ENCODE measurements around the gene SLC12A8.

SLC12A8 gene

GRCh38 chr3:125053304-125053699 lies 159.2 kb downstream of the SLC12A8 start:
- Histone ChIP-seq H3K36me3 (ENCODE audit: control insufficient read depth in 5 of 5, insufficient read depth in 5 of 5, low read length in 5 of 5) (peaks cover 0 to 4% (median 0%) of the 10 kb centered on the region in 5 donors), H3K4me3 (ENCODE audit: low read depth in 1 of 5, low read length in 5 of 5) (peak overlapping the region in 3 of 5 donors; percentile 59 to 81 (median 79)), H3K9ac (ENCODE audit: low read length in 5 of 5) (peak overlapping the region in 1 of 5 donors; percentile 55), H3K27me3 (ENCODE audit: control insufficient read depth in 5 of 5, insufficient read depth in 4 of 5, low read length in 5 of 5) (no peaks in the 10 kb centered on the region), H3K4me1 (ENCODE audit: control insufficient read depth in 5 of 5, insufficient read depth in 5 of 5, low read length in 5 of 5) (peaks cover 8 to 71% (median 56%) of the 10 kb centered on the region in 5 donors), H3K27ac (ENCODE audit: low read depth, low read length) (peak overlapping the region; percentile 68), H3K9me3 (ENCODE audit: control insufficient read depth in 5 of 5, low read length in 5 of 5) (no peaks in the 10 kb centered on the region)

GRCh38 chr3:125052624-125053303 lies 159.8 kb downstream of the SLC12A8 start:
- Histone ChIP-seq H3K4me1 (ENCODE audit: control insufficient read depth in 5 of 5, insufficient read depth in 5 of 5, low read length in 5 of 5) (peaks cover 8 to 76% (median 56%) of the 10 kb centered on the region in 5 donors), H3K27ac (ENCODE audit: low read depth, low read length) (peak overlapping the region; percentile 68), H3K36me3 (ENCODE audit: control insufficient read depth in 5 of 5, insufficient read depth in 5 of 5, low read length in 5 of 5) (peaks cover 0 to 4% (median 0%) of the 10 kb centered on the region in 5 donors), H3K27me3 (ENCODE audit: control insufficient read depth in 5 of 5, insufficient read depth in 4 of 5, low read length in 5 of 5) (no peaks in the 10 kb centered on the region), H3K4me3 (ENCODE audit: low read depth in 1 of 5, low read length in 5 of 5) (peak overlapping the region; percentile 18 to 81 (median 46)), H3K9me3 (ENCODE audit: control insufficient read depth in 5 of 5, low read length in 5 of 5) (no peaks in the 10 kb centered on the region), H3K9ac (ENCODE audit: low read length in 5 of 5) (peak overlapping the region in 2 of 5 donors; percentile 40 to 55)

DNA sequence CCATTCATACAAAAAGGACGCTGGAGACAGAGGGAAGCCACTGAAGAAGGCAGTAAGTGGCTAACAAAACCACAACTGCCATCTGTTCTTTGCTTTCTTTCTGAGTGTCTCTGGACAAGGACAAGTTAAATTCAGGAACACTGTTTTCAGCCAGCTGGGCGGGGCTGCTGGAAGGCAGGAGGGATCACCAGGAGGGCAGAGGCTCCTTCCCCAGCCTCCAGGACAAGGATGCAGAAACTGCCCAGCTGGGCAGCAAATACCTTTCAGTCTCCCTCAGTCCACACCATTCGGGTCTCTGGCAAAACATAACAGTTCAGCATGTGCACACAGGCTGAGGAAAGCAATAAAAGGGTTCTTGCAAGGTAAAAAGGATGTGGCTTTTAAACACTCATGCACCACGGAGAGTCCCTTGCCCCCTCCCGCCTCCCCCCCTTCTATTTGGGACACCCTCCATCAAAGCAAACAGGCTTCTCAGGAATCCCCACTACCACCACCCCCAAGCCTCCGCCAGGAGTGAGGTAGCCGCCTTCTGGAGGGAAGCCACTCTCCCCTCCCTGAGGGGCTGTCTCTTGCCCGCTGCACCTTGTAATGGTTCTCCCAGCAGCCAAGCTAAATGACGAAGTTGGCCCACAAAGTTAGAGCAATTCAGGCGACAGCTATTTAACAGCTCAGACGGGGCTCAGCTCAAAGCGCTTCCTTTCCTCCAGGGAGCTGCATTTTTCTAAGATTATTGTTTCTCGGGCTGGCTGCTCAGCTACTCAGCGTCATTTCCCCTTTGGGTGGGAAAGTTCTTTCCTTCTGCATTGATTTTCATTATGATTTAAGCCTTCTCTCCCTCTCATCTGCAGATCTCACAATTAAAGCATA lies 160.6 kb downstream of the SLC12A8 start:
- peak overlapping the region; percentile 68 for H3K27ac ChIP-seq (ENCODE audit: low read depth, low read length)
- H3K4me3 ChIP-seq (ENCODE audit: low read depth in 1 of 5, low read length in 5 of 5), result peak overlapping the region; percentile 25 to 81 (median 46)
- H3K36me3 ChIP-seq (ENCODE audit: control insufficient read depth in 5 of 5, insufficient read depth in 5 of 5, low read length in 5 of 5), result peaks cover 0 to 6% (median 0%) of the 10 kb centered on the region in 5 donors
- H3K27me3 ChIP-seq (ENCODE audit: control insufficient read depth in 5 of 5, insufficient read depth in 4 of 5, low read length in 5 of 5), result no peaks in the 10 kb centered on the region
- H3K9ac ChIP-seq (ENCODE audit: low read length in 5 of 5), result peak overlapping the region in 2 of 5 donors; percentile 40 to 55
- no peaks in the 10 kb centered on the region for H3K9me3 ChIP-seq (ENCODE audit: control insufficient read depth in 5 of 5, low read length in 5 of 5)
- H3K4me1 ChIP-seq (ENCODE audit: control insufficient read depth in 5 of 5, insufficient read depth in 5 of 5, low read length in 5 of 5), result peaks cover 8 to 82% (median 56%) of the 10 kb centered on the region in 5 donors

GRCh38 chr3:125051205-125051604 lies 161.3 kb downstream of the SLC12A8 start:
- peak overlapping the region in 1 of 5 donors; percentile 25 for H3K9ac ChIP-seq (ENCODE audit: low read length in 5 of 5)
- H3K27ac ChIP-seq (ENCODE audit: low read depth, low read length), result peak overlapping the region; percentile 68
- H3K27me3 ChIP-seq (ENCODE audit: control insufficient read depth in 5 of 5, insufficient read depth in 4 of 5, low read length in 5 of 5), result no peaks in the 10 kb centered on the region
- H3K9me3 ChIP-seq (ENCODE audit: control insufficient read depth in 5 of 5, low read length in 5 of 5), result no peaks in the 10 kb centered on the region
- peaks cover 6 to 81% (median 50%) of the 10 kb centered on the region in 5 donors for H3K4me1 ChIP-seq (ENCODE audit: control insufficient read depth in 5 of 5, insufficient read depth in 5 of 5, low read length in 5 of 5)
- H3K36me3 ChIP-seq (ENCODE audit: control insufficient read depth in 5 of 5, insufficient read depth in 5 of 5, low read length in 5 of 5), result peaks cover 0 to 7% (median 0%) of the 10 kb centered on the region in 5 donors
- H3K4me3 ChIP-seq (ENCODE audit: low read depth in 1 of 5, low read length in 5 of 5), result peak overlapping the region in 1 of 5 donors; percentile 81

DNA sequence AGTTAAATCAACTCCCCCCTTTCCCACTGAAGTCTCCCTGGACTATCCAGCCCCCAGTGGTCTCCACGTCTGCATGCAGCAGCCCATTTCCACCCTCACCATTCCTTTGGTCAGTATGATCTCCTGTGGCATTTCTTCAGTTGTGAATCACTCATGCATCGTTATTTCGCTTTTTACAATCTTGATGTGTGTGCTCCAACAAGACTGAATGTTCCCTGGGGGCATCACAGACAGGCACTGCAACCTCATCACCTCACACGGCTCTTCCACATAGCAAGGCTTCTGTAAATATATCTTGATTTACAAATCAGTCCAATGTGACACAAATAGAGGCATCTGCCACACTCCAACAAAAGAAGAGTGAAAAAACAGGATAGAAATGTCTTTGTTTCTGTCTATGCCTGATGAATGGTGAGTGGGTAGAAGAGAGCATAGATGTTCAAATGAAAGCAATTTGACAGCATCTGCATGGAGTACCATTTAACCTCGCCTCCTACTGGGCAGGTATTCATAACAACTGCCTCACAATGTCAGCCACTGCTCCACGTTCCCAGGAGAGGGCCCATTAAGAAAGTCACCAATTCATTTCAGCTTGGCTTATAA lies 162.0 kb downstream of the SLC12A8 start:
- Histone ChIP-seq H3K4me3 (ENCODE audit: low read depth in 1 of 5, low read length in 5 of 5) (no peak overlapping the region), H3K4me1 (ENCODE audit: control insufficient read depth in 5 of 5, insufficient read depth in 5 of 5, low read length in 5 of 5) (peaks cover 7 to 86% (median 53%) of the 10 kb centered on the region in 5 donors), H3K27me3 (ENCODE audit: control insufficient read depth in 5 of 5, insufficient read depth in 4 of 5, low read length in 5 of 5) (no peaks in the 10 kb centered on the region), H3K27ac (ENCODE audit: low read depth, low read length) (peak overlapping the region; percentile 68), H3K9me3 (ENCODE audit: control insufficient read depth in 5 of 5, low read length in 5 of 5) (no peaks in the 10 kb centered on the region), H3K9ac (ENCODE audit: low read length in 5 of 5) (no peak overlapping the region), H3K36me3 (ENCODE audit: control insufficient read depth in 5 of 5, insufficient read depth in 5 of 5, low read length in 5 of 5) (peaks cover 0 to 7% (median 0%) of the 10 kb centered on the region in 5 donors)

DNA sequence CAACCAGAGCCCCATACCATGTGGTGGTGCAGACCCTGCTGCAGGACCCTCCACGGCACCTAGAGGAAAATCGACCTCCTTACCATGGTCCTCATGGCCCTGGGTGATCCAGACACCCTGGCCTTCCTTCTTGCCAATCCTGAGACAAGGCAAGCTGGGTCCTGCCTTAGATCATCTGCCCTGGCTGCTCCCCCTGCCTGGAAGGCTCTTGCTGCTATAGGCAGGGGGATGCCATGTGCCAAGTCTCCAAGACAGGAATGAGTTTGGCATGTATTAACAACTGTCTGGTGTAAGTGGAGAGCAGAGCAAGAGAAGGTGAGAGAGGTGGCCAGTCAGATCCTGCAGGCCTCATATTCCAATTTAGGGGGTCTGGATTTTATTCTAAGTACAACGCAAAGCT lies 164.3 kb downstream of the SLC12A8 start:
- peak overlapping the region in 1 of 5 donors; percentile 13 for H3K4me3 ChIP-seq (ENCODE audit: low read depth in 1 of 5, low read length in 5 of 5)
- no peaks in the 10 kb centered on the region for H3K27me3 ChIP-seq (ENCODE audit: control insufficient read depth in 5 of 5, insufficient read depth in 4 of 5, low read length in 5 of 5)
- no peaks in the 10 kb centered on the region for H3K9me3 ChIP-seq (ENCODE audit: control insufficient read depth in 5 of 5, low read length in 5 of 5)
- H3K36me3 ChIP-seq (ENCODE audit: control insufficient read depth in 5 of 5, insufficient read depth in 5 of 5, low read length in 5 of 5), result peaks cover 0 to 7% (median 0%) of the 10 kb centered on the region in 5 donors
- no peak overlapping the region for H3K9ac ChIP-seq (ENCODE audit: low read length in 5 of 5)
- no peak overlapping the region for H3K27ac ChIP-seq (ENCODE audit: low read depth, low read length)
- peaks cover 13 to 95% (median 56%) of the 10 kb centered on the region in 5 donors for H3K4me1 ChIP-seq (ENCODE audit: control insufficient read depth in 5 of 5, insufficient read depth in 5 of 5, low read length in 5 of 5)

DNA sequence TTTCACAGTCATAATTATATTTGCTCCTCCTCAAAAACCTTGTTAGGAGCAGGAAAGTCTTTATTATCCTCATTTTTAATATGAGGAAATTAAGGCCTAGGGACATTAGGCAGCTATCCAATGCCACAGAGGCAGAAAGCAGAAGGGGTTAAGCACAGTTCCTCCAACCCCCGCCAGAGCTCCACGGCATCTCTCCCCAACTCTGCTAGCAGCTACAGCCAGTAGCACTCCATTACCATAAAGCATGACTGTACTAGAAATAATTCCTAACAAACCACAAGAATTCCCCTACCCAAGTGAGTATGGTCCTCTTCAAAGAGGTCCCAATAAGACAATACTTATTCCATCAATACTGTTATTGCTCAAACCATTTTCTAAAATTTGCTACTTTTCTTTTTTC lies 166.6 kb downstream of the SLC12A8 start:
- Histone ChIP-seq H3K36me3 (ENCODE audit: control insufficient read depth in 5 of 5, insufficient read depth in 5 of 5, low read length in 5 of 5) (peaks cover 0 to 7% (median 0%) of the 10 kb centered on the region in 5 donors), H3K9ac (ENCODE audit: low read length in 5 of 5) (no peak overlapping the region), H3K9me3 (ENCODE audit: control insufficient read depth in 5 of 5, low read length in 5 of 5) (no peaks in the 10 kb centered on the region), H3K4me3 (ENCODE audit: low read depth in 1 of 5, low read length in 5 of 5) (no peak overlapping the region), H3K27ac (ENCODE audit: low read depth, low read length) (no peak overlapping the region), H3K27me3 (ENCODE audit: control insufficient read depth in 5 of 5, insufficient read depth in 4 of 5, low read length in 5 of 5) (no peaks in the 10 kb centered on the region), H3K4me1 (ENCODE audit: control insufficient read depth in 5 of 5, insufficient read depth in 5 of 5, low read length in 5 of 5) (peaks cover 18 to 91% (median 45%) of the 10 kb centered on the region in 5 donors)

DNA sequence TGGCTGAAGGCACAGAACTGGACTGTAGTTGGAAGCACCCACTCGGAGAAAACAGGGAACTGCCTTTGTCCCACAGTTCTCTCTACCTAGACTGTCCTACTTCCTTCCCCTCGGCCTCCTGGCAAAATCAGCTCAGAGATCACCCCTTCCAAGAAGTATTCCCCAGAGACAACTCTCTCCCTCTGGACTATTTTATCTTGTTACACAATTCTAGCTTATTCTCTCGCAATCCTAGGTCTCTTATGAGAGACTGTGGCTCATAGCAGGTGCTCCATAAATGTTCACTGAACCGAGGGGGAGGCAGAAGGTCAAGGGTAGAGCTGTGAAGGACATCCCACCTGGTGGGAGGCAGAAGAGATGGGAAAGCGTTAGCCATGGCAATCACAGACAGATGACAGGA lies 167.4 kb downstream of the SLC12A8 start:
- H3K27ac ChIP-seq (ENCODE audit: low read depth, low read length), result peak overlapping the region; percentile 75
- H3K4me3 ChIP-seq (ENCODE audit: low read depth in 1 of 5, low read length in 5 of 5), result peak overlapping the region in 1 of 5 donors; percentile 16
- peaks cover 18 to 91% (median 48%) of the 10 kb centered on the region in 5 donors for H3K4me1 ChIP-seq (ENCODE audit: control insufficient read depth in 5 of 5, insufficient read depth in 5 of 5, low read length in 5 of 5)
- no peaks in the 10 kb centered on the region for H3K9me3 ChIP-seq (ENCODE audit: control insufficient read depth in 5 of 5, low read length in 5 of 5)
- H3K36me3 ChIP-seq (ENCODE audit: control insufficient read depth in 5 of 5, insufficient read depth in 5 of 5, low read length in 5 of 5), result peaks cover 0 to 7% (median 0%) of the 10 kb centered on the region in 5 donors
- no peak overlapping the region for H3K9ac ChIP-seq (ENCODE audit: low read length in 5 of 5)
- H3K27me3 ChIP-seq (ENCODE audit: control insufficient read depth in 5 of 5, insufficient read depth in 4 of 5, low read length in 5 of 5), result no peaks in the 10 kb centered on the region

DNA sequence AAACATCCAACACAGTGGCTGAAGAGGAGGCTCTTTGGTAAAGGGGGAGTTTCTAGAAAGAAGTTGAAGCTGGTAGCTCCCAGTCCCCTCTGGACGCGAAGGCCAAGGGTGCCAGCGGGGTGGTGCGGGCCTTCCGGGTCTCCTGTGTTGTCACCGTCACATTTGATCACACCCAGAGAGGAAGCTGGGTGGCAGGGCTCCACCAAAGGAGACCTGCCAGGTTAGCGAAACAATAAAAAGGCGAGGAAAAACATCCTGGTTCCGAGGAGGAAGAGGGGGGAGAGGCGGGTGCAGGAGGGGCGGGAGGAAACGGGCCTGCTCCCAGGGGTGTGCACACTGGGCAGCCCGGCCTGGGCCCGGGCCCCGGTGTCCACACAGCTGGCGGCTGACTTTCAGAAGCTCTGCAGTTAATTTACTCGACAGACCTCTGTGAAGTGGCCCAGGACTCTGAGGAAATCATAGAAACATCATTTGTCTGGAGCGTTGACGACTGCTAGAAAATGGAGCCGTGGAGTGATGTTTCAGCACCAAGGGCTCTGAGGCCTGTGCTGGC lies 168.9 kb downstream of the SLC12A8 start:
- Histone ChIP-seq H3K27me3 (ENCODE audit: control insufficient read depth in 5 of 5, insufficient read depth in 4 of 5, low read length in 5 of 5) (no peaks in the 10 kb centered on the region), H3K9me3 (ENCODE audit: control insufficient read depth in 5 of 5, low read length in 5 of 5) (no peaks in the 10 kb centered on the region), H3K36me3 (ENCODE audit: control insufficient read depth in 5 of 5, insufficient read depth in 5 of 5, low read length in 5 of 5) (peaks cover 0 to 3% (median 0%) of the 10 kb centered on the region in 5 donors), H3K27ac (ENCODE audit: low read depth, low read length) (peak overlapping the region; percentile 75), H3K4me1 (ENCODE audit: control insufficient read depth in 5 of 5, insufficient read depth in 5 of 5, low read length in 5 of 5) (peaks cover 19 to 94% (median 60%) of the 10 kb centered on the region in 5 donors), H3K4me3 (ENCODE audit: low read depth in 1 of 5, low read length in 5 of 5) (peak overlapping the region in 2 of 5 donors; percentile 14 to 25), H3K9ac (ENCODE audit: low read length in 5 of 5) (peak overlapping the region in 3 of 5 donors; percentile 0 to 44 (median 22))

Measured in subcutaneous abdominal adipose tissue (tissue), 5 donors.